ENCODE data around the gene VWA5A.

DNA sequence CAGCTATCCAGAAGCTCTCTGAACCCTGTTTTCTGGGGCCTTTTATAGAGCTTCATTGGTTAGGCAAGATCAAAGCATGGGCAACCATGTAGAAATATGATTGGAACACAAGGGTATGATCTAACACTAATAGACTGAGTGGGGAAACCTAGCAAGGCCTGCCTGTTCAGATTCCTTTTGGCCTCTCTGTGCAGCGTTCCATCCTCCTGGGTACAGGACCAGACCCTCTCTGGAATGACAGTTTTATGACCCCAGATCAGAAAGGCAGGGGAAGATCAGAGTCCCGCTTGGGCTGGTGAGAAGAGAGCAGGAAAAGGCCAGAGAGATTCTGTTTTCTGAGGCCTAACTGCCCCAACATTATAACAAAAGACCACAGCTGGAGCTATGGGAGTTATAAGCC lies 36.7 kb upstream of the VWA5A start:
- TF ChIP-seq EZH2 (IDR thresholded peaks at IDR 0.05; ENCODE audit: insufficient read depth, poor library complexity, severe bottlenecking): no peak
- no peak for TF ChIP-seq EZH2phosphoT487 (IDR thresholded peaks at IDR 0.05; ENCODE audit: insufficient read depth, low read depth)

All from GM23248 (cell line).